Coronary artery (tissue), 2 donors: ENCODE results near the gene MEF2B.

ENCODE experiments used
- DNase-seq: peaks from one replicate; pipeline ENCODE4 v3.0.0-alpha.2; 2017; ENCODE audit warnings: low spot score
- H3K27ac ChIP-seq, 2 donors: fragments of 200-600 bp; sonication (generic); one replicate each; pipeline ENCODE4 v1.5.1; 2016 to 2019
- H3K4me3 ChIP-seq: fragments of 200-600 bp; sonication (generic); 2 replicates; pipeline ENCODE4 v1.5.1; 2016; ENCODE audit warnings: mild to moderate bottlenecking, moderate library complexity
- CTCF ChIP-seq: fragments of 200-600 bp; sonication (generic); IDR thresholded peaks from one replicate; pipeline ENCODE4 v1.5.1; 2019; ENCODE audit warnings: antibody characterized with exemption

MEF2B gene

GRCh38 chr19:19145684-19146608 lies 24.1 kb downstream of the MEF2B start:
- peak; percentile 85 for DNase-seq
- Histone ChIP-seq H3K4me3 (peak overlapping the region; percentile 60), H3K27ac (no peak overlapping the region)
- TF ChIP-seq CTCF, result peak; percentile 94

- Histone ChIP-seq H3K4me3 (no peak overlapping the region), H3K27ac (no peak overlapping the region)
- TF ChIP-seq CTCF, result no peak
- DNase-seq, result no peak
Measured at GRCh38 chr19:19145281-19145680, 24.8 kb downstream of the MEF2B start.

- DNase-seq, result no peak
- H3K4me3 ChIP-seq, result no peak overlapping the region
- no peak overlapping the region for H3K27ac ChIP-seq
- TF ChIP-seq CTCF, result no peak
Measured at GRCh38 chr19:19142347-19142746, 27.7 kb downstream of the MEF2B start.

- DNase-seq, result no peak
- TF ChIP-seq CTCF, result no peak
- no peak overlapping the region for H3K4me3 ChIP-seq
- no peak overlapping the region for H3K27ac ChIP-seq
Measured at GRCh38 chr19:19140476-19140875, 29.6 kb downstream of the MEF2B start.

- TF ChIP-seq CTCF, result peak; percentile 11
- no peak overlapping the region for H3K4me3 ChIP-seq
- no peak overlapping the region for H3K27ac ChIP-seq
- DNase-seq, result no peak
Measured at GRCh38 chr19:19139876-19140229, 30.2 kb downstream of the MEF2B start.

- DNase-seq, result peak; percentile 97
- TF ChIP-seq CTCF, result no peak
- Histone ChIP-seq H3K27ac (peak within 1 kb of the TSS; percentile 24 to 63), H3K4me3 (peak within 1 kb of the TSS; percentile 75)
Measured at GRCh38 chr19:19138109-19138981, 31.7 kb downstream of the MEF2B start, which contains the start of gene TMEM161A. Gene TMEM161A, minus strand, starts transcription at chr19:19138478. Its CDS starts 50 bp downstream, at chr19:19138428.
